Measurements from ENCODE around the gene CPB2.

GRCh38 chr13:46063292-46063691 lies 41.5 kb downstream of the CPB2 start:
- TF ChIP-seq, protein P1, sequence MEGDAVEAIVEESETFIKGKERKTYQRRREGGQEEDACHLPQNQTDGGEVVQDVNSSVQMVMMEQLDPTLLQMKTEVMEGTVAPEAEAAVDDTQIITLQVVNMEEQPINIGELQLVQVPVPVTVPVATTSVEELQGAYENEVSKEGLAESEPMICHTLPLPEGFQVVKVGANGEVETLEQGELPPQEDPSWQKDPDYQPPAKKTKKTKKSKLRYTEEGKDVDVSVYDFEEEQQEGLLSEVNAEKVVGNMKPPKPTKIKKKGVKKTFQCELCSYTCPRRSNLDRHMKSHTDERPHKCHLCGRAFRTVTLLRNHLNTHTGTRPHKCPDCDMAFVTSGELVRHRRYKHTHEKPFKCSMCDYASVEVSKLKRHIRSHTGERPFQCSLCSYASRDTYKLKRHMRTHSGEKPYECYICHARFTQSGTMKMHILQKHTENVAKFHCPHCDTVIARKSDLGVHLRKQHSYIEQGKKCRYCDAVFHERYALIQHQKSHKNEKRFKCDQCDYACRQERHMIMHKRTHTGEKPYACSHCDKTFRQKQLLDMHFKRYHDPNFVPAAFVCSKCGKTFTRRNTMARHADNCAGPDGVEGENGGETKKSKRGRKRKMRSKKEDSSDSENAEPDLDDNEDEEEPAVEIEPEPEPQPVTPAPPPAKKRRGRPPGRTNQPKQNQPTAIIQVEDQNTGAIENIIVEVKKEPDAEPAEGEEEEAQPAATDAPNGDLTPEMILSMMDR (IDR thresholded peaks at IDR 0.05), result no peak
- no peak for TF ChIP-seq POLR2AphosphoS5 (IDR thresholded peaks at IDR 0.05)

Measured in transverse colon (tissue), 4 donors.